NCI-H2171 (cell line): ENCODE results near the gene AQP2.
"Not testable (repeated sequence)": the region's sequence is repeated elsewhere in the genome, so short reads cannot be mapped to it uniquely, and the experiment has no call there.

Experiments
- DNase-seq: peaks from one replicate; lab custom pipeline; 2025; lab: John Stamatoyannopoulos, UW

AQP2 gene

DNA sequence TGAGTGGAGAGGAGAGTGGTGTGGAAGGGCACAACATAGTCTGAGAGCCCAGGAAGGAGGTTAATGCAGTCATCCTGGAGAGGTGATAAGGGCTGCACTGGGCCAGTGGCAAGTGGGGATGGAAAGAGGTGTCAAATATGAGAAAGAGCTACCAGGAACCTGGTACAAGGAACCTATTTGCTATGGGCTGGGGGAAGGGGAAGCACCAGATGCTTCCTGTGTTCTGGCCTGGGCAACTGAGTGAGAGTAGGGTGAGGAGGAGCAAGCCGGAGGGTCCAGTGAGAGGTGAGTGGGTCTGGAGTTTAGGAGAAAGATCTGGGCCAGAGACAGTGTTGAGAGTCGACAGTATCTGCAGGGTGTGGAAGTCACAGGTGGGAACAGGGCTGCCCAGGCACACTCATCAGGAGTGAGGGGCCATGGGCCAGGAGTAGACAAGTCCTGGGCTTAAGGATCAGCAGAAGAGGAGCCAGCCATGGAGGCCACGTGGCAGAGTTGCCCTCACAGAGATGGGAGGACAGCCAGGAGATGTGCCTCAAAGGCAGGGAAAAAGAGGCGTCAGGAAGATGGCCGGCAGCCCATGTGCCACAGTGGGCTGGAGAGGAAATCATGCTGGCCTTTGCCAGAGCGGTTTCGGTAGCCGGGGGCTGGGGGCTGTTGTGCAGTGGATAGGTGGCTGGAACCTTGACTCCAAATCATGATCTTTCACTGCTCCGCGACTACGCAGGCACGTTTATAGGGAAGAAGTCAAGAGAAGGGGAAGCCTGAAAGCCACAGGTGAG, 19.3 kb downstream of the AQP2 start:
- no peak for DNase-seq

DNA sequence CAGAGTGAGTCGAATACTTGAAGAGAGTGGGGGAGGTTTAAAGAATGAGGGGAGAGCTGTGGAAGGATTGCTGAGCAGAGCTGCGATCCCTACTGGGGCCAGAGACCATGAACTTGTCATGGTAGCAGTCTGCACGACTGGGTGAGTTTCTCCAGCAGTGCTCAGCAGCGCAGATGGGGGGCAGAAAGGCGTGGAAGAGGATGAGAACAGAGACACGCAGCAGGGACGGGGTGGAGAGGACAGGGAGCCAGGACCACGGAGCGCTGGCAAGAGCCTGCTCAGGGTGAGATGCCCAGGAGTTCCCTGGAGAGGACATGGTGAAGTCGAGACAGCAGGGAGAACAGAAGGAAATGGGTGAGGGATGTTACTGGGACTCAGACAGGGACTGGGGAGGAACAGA, 20.1 kb downstream of the AQP2 start:
- no peak for DNase-seq

DNA sequence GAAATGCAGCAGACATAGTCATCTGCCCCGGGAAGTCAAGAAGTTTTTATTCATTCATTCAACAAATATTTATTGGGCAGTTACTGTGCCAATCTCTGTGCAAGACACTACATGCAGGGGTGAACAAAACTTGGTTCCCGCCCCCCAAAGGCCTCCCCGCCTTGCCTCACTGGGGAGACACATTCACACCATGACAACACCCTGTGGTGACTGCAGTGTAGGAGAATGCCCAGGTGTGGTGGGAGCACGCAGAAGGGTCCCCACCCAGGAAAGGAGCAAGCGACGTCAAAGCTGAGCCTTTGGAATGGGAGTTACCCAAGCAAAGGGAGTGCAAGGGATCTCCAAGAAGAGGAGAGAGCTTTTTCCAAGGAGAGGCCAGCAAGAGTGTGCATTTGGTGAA, 20.6 kb downstream of the AQP2 start:
- DNase-seq, result no peak

DNA sequence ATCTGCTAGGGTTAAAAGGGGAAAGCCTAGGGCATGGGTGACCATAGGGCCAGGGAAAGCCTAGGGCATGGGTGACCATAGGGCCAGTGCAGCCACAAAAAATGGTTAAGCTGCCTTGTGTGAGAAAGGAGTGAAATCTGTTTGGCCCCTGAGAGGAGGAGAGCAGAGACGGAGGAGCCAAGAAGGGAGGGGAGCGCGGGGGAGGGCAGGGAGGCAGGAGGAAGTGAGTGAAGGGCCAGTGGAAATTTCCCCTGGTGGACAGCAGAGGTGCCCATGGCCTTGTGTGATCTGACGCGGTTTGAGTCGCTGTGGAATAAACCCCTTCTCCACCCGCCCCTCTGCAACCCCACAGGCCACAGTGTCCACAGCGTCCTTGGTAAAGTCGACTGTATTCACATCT, 21.6 kb downstream of the AQP2 start:
- DNase-seq, result no peak

DNA sequence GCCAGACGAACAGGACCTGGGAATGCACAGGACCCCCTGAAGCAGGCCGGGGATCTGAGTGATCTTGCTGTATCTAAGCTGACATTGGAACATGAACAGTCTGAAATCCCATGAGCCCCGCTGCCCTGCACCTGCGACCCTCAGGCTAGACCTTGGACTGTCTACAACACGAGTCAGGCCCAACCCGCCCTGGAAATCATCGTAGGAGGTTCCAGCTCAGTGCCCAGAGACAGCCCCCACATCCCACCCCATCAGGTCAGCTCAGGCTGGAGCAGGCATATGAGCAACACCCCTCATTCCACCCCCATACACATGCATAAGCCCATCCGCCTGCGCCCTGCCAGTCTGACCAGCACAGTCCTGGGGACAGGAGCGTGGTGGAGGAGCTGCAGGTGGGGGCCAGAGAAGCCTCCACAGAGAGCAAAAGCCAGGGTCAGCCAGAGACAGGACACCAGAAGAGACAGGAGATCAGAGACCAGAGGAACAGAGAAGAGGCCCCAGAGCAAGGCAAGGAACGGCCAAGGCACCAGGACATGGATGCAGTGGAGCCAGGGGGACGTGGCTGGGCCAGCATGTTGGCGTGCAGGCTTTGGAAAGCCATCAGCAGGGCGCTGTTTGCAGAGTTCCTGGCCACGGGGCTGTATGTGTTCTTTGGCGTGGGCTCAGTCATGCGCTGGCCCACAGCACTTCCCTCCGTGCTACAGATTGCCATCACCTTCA, 22.3 kb downstream of the AQP2 start, which contains the start of gene AQP6:
AQP6 (plus strand) TSS at position 307 of the 720 bp plus-strand sequence; CDS start at position 534, 227 bp downstream.
- no peak for DNase-seq

DNA sequence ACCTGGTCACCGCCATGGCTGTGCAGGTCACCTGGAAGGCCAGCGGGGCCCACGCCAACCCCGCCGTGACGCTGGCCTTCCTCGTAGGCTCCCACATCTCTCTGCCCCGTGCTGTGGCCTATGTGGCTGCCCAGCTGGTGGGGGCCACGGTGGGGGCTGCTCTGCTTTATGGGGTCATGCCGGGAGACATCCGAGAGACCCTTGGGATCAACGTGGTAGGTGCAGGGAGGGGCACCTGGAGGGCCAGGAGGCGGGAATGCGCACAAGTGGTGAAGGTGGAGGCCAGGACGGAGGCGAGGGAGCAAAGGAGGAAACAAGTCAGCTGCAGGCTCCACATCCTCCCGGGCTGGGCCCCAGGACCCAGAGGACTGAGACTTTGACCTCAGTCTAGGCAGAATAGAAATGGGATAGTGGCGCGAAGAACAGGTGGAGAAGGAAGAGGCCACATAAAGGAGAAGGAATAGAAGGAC, 22.9 kb downstream of the AQP2 start:
- no peak for DNase-seq

DNA sequence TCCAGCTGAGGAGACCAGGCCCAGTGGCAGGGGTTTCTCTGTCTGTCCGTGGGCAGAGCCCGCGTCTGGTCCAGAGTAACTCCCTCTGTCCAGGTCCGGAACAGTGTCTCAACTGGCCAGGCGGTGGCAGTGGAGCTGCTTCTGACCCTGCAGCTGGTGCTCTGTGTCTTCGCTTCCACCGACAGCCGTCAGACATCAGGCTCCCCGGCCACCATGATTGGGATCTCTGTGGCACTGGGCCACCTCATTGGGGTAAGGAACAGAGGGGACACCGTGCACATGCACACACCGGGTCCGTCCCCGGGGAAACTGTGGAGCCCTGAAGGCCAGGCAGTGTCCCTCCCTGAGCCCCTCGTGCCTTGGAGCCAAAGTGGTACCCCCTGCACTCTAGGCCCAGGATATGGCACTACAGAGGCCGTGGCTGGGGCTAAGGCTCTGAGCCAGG, 23.7 kb downstream of the AQP2 start:
- no peak for DNase-seq

DNA sequence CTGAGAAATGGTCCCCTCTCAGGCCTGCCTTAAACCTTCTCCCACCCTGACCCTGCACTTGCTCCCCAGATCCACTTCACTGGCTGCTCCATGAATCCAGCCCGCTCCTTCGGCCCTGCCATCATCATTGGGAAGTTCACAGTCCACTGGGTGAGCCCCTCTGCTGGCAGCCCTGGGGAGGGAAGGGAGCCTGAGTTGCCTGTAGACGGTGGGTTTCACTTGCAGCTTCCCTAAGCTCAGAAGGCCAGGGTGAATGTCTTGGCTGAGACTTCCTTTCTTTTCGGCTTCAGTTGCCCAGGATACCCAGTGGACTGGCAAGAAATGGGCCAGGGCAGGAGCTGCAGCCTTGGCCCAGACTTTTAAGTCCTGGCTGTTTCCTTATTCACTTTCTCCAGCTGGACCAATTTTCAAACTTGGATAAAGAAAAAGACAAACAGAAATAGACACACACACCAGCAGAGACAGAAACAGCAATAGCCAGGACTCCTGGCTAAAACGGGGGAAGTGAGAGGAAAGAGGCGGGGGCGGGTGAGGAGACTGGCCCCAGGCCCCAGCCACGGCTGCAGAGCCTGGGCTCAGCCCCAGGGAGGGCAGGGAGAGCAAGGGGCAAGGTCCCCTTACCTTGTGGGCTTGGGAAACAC, 24.3 kb downstream of the AQP2 start:
- no peak for DNase-seq

DNA sequence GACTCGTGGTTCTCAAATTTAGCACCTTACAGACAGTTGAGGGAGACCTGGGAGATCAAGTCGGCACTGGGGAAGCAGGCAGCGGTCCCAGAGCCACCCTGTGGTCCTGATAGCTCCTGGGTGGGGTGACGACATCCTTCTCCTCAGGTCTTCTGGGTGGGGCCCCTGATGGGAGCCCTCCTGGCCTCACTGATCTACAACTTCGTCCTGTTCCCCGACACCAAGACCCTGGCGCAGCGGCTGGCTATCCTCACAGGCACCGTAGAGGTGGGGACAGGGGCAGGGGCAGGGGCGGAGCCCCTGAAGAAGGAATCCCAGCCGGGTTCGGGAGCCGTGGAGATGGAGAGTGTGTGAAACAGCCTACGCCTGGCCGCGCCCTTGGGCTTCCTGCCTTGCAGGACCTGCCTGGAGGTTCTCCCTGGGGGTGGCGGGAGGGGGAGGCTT, 24.8 kb downstream of the AQP2 start:
- DNase-seq, result no peak

DNA sequence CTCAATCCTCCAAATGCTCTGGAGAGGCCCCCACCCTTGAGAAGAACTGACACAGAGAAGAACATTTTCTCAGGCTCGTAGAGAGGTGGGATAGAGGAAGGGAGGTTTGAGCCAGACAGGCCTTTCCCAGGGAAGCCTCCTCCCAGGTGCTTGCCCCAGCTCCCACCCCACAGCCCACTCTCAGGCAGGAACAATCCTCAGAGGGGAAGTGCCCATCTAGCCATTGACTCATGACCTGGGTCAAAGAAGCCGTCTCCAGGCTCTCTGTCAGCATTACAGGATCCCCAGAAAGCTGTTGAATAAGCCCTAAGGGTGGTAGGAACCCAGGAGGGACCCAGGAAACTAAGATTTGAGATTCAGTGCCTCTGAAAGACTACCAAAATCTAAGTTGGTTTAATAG, 26.0 kb downstream of the AQP2 start:
- DNase-seq, result no peak

DNA sequence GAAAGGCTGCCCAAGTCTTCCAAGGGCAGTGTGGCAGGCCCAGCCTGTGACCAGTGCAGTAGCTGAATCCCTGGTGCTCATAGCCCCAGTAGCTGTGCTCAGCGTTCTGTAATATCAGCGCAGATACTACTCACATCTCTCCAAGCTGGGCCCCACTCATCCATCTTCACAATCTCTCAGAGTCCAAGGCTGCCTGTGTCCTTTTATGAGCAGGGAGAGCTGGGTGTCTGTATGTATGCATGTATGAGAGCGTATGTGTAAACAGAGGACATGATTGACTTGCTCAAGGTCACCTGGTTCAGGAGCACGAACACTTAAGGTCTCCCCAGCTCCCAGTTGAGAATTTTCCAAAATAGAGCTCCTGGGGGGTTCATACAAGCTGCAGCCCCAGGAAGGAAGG, 27.6 kb downstream of the AQP2 start:
- DNase-seq, result no peak

DNA sequence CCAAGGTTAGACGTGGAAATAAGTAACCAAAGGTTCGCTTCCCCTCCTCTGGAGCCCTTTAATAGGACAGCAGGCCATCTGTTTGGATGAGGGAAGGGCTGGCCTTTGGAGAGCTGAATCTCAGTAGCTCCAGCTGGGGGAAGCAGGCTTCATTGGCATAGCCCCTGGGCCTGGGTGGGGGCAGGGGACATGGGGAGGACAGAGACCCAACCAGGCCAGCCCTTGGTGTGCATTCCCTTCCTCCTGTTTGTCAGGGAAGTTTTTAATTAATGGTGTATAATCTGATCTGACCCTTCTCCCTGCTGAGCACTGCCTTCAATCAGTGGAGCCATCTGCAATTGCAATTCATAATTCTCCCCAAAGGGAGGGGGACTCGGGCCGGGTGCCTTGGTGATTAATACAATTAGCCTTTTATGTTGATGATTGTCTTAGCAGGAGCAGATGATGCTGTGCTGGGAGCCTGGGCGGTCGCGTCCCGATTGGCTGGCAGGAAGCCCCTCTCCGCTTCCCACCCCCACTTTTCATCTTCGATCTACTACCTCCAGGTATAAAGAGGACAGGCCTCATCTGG, 28.6 kb downstream of the AQP2 start:
- no peak for DNase-seq

DNA sequence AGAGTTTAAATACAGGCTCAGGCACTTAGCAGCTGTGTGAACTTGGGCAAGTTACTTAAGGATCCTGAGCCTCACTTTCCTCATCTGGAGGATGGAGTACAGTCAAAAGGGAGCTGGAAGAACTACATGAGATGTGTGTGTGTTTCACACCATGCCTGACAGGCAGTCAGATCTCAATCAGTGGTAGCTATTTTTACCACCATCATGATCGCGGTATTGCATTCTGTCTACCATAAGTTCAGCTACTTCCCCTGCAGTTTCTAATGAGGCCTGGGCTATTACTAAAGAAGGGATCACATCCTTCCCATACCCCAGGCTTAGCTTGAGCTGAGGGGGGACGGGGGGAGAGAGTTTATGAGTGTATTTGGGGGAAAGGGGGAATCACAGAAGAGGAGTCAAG, 29.3 kb downstream of the AQP2 start:
- DNase-seq, result no peak

DNA sequence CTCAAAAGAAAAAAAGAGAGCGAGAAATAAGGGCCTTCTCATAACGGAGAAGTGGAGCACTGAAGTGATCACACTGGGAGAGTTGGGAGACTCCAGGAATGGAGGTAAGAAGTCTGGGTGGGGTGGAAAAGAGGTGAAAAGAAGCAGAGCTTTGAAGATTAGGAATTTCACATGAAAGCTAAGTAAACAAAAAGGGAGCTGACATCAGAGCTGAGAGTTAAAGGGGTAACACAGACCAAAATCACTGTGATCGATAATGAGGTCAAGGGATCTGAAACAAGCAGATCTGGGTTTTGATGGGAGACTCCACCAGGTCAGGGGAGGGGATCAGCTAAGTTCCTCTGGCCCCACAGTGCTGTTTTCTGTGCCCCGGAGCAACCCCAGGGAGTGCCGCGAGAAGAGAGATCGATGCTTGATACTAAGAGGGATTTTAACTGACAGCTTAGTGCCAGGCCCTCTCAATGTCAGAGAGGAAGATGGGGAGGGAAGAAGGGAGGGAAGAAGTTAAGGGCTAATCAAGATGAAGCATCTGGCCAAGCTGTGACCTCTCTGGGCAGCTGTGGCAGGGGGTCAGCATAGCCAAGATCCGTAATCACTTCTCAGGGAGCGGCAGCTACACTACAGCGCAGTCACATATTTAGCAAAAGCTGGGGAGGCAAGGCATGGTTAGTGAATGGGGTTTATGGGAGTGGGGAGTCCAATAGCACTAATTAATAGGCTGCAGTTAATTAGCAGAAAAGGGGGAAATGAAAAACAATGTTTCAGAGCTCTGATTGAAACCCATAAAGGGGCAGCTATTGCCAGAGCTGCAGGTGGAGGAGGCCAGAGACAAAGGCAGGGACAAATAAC, 30.2 kb downstream of the AQP2 start:
- DNase-seq, result no peak

DNA sequence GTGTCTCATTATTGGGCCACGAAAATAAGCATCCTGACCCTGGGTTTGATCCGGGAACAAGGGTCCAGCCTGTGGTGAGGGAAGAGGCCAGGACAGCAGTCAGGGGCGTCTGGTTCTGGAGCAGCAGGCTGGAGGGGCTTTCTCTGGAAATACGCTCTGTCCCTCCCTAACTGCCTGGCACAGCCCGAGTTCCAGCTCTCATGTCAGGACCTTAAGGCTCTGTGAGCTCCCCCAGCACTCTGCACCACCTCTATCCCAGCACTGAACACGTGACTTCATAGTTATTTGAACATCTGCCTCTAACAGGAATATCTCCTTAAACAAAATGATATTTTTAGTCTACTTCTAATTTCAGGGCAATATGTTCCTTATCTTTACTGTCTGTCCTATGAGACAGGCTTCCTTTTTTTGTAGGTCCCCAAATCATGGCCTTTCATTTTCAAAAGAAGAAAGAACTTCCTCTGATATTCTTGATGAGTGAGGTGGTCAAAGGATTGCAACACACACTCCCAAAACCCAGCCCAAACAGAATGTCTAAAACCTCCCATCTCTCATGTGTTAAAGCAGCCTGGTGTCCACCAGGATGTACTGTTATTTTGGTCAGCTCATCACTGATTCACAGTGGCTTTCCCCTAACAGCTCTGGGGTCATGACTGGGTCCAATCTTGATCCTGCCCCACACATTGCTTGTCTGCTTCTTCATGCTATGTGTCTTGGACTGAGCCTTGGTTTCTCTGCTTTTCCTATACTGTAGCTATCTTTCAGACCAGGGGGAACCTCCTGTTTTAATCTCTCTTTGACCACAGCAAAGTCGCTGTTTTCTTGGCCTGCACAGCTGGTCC, 31.9 kb downstream of the AQP2 start:
- DNase-seq, result no peak

DNA sequence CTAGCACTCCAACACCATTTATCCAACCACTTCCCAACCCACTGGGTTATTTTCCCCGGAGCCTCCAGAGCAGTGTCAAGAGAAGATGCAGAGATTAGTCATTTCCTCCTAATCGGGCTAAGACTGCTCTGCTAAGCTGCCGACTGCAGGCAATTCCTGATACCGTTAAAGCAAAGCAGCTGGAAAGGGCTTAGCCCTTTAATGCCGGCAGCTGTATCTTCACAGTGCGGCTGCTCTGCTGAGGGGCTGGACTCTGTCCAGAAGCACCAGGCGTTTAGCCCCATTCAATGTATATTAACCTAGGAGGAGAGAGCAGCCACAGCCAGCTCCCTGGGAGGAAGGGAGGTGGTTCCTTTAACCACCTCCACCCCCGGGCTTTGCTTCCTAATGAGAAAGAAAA, 33.4 kb downstream of the AQP2 start:
- DNase-seq, result no peak

DNA sequence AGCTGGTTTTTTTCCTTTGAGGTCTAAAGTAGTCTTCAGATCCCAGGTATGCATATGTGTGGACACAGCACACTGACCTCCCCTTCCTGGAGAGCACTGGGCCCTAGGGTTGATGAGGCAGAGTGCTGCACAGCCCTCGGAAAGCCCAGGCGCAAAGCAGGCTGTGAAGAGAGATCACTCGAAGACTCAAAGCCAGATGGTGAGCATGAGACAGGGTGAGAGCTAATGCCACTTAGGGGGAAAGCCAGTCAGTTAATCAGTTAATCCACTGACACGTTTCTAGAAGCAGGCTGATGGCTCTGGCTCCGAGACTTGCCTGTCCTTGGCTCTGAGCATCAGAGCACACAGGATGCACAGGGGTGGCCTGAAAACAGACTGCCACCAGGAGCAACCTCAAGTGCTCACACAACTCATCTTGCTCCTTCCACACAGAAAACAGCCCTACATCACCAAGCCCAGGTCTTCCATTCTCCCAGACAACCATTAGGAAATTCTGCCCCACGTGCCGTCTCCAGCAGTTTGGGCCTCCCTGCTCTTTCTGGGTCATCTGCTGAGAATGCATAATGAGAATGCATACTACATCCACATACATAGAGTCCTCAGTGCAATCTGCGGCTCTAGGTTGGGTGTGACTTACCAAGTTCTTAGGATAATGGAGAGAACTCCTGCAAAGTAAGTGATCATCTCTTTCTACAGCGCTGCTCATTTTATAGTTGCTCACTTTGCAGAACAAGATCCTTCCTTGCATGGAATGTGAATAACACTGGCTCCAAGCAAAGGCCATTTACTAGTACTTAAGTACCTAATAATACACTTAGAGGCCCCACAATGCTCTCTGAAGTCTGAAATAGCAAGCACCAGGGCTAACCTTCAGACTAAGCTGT, 34.2 kb downstream of the AQP2 start:
- no peak for DNase-seq

DNA sequence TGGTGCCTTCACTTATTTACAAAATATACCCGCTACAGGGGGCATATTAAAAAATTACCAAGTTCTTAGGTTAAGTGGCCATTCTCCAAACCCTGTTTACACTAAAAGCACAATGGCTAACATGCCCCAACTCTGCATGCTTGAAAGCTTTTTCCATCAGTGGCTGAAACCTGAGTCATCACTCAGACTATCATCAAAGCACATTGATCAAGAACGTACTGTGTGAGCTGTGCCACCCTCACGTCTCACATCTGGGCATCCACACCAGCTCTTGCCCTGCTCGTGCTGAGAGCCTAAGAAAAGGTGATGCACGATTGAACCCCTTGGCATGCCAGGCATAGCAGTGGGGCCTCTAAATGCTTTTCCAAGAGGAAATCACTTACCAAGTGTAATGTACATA, 35.4 kb downstream of the AQP2 start:
- no peak for DNase-seq

DNA sequence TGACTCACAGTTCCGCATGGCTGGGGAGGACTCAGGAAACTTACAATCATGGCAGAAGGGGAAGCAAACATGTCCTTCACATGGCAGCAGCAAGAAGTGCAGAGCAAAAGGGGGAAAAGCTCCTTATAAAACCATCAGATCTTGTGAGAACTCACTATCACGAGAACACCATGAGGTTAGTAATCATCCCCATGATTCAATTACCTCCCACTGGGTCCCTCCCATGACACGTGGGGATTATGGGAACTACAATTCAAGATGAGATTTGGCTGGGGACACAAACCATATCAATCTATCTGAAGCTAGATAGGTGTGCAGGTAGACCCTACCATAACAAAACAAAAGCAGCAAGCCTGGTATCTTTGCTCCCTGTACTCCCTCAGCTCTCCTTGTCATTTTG, 35.9 kb downstream of the AQP2 start:
- not testable (repeated sequence) for DNase-seq
